Measurements from ENCODE around the gene TUBA1B.

- TF ChIP-seq CTCF (conservative IDR thresholded peaks at IDR 0.05; ENCODE audit: low read depth, low read length) (peak; percentile 86), EZH2 (IDR thresholded peaks at IDR 0.05; ENCODE audit: low read length, unreplicated experiment) (no peak), EZH2phosphoT487 (IDR thresholded peaks at IDR 0.05; ENCODE audit: borderline replicate concordance, low read length) (no peak)
Measured at GRCh38 chr12:49130151-49131050, 794 bp downstream of the TUBA1B start.

Data from PC-3 (cell line).